Measurements from ENCODE around the gene KIAA0930.

The KIAA0930 gene

DNA sequence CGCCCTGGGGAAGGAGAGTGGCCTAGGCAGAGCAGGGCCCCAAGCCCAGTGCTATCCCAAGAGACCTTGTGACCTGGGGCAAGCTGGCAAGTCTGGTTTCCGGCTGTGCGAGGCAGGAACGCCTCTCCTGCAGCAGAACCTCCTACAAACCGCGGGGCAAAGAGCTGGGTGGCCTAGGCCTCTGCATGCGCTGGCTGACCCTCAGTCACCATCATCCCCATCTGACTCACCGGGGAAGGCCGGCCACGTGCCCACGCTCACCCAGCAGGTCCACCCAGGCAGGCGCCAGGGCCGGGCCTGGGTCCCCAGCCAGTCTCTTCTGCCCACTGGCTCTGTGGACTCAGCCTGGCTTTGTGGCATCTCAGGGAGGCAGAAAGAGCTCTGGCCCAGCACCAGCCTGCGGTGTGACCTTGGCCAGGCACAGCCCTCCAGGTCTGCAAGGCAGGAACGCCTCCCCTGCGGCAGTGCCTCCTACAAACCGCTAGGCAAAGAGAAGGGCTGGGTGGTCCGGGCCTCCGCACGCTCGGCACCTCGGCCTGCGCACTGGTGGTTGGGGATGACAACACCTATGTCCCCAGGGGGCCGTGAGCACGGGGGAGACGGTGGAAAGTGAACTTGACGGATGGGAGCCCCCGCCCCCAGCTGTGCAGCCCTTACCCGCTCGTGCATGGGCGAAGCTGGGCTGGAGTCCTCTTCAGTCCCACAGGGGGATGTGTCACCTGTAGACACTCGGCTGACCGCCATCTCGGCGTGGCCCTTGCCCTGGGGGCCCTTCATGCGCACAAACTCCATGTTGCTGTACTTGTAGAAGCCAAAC lies 38.2 kb downstream of the KIAA0930 start:
- Histone ChIP-seq H2AFZ (ENCODE audit: low read depth, low read length, severe bottlenecking) (no peak overlapping the region), H4K20me1 (ENCODE audit: low read depth, low read length) (no peaks in the 10 kb centered on the region), H3K79me2 (ENCODE audit: insufficient read depth, low read length) (no peaks in the 10 kb centered on the region), H3K27ac (ENCODE audit: low read depth, low read length) (no peak overlapping the region), H3K27me3 (ENCODE audit: low read length) (no peaks in the 10 kb centered on the region), H3K4me3 (ENCODE audit: insufficient read depth, low read length, poor library complexity, severe bottlenecking) (no peak overlapping the region), H3F3A (ENCODE audit: insufficient read depth) (no peaks in the 10 kb centered on the region), H3K9ac (ENCODE audit: low read length) (no peak overlapping the region), H3K9me3 (ENCODE audit: insufficient read depth, low read length) (no peaks in the 10 kb centered on the region), H3K4me2 (ENCODE audit: low read depth, low read length, poor library complexity, severe bottlenecking) (no peak overlapping the region), H3K36me3 (ENCODE audit: low read length) (no peaks in the 10 kb centered on the region), H3K9me2 (replicated peaks; ENCODE audit: insufficient read depth, low read length) (no peaks in the 10 kb centered on the region)
- TF ChIP-seq EZH2phosphoT487 (conservative IDR thresholded peaks at IDR 0.05; ENCODE audit: low read length) = no peak
- TF ChIP-seq, protein P1, sequence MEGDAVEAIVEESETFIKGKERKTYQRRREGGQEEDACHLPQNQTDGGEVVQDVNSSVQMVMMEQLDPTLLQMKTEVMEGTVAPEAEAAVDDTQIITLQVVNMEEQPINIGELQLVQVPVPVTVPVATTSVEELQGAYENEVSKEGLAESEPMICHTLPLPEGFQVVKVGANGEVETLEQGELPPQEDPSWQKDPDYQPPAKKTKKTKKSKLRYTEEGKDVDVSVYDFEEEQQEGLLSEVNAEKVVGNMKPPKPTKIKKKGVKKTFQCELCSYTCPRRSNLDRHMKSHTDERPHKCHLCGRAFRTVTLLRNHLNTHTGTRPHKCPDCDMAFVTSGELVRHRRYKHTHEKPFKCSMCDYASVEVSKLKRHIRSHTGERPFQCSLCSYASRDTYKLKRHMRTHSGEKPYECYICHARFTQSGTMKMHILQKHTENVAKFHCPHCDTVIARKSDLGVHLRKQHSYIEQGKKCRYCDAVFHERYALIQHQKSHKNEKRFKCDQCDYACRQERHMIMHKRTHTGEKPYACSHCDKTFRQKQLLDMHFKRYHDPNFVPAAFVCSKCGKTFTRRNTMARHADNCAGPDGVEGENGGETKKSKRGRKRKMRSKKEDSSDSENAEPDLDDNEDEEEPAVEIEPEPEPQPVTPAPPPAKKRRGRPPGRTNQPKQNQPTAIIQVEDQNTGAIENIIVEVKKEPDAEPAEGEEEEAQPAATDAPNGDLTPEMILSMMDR (IDR thresholded peaks at IDR 0.05; ENCODE audit: insufficient read depth, low read length, poor library complexity, severe bottlenecking) = no peak

DNA sequence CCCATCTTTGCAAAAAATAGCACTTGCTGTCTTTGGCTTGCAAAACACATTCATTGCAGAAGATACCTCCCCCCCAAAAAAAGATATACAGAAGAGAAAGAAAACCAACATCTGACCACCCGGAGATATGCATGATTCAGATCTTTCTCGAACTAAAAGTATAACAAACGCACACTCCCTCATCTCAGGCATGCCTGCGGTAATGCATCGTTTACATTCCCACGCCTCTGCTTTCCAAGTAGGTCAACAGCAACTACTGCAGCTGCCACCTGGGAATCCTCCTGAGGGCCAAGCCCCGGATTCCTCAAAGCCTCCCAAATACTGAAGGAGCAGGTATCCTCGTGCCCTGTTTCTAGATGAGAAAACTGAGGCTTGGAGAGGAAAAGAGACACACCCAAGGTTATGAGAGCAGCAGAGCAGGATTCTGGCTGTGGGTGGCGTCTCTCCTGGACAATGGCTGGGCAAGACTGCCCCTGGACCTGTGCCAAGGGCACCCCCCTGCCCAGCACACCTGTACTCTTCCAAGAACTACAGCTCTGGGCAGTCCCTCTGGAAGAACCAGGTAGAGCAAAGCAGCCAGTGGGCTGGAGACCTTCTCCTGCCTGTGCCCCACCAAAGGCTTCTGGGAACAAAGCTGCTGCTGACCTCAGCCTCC lies 38.9 kb downstream of the KIAA0930 start:
- H3K4me3 ChIP-seq (ENCODE audit: insufficient read depth, low read length, poor library complexity, severe bottlenecking) = no peak overlapping the region
- TF ChIP-seq EZH2phosphoT487 (conservative IDR thresholded peaks at IDR 0.05; ENCODE audit: low read length) = no peak
- TF ChIP-seq, protein P1 (IDR thresholded peaks at IDR 0.05; ENCODE audit: insufficient read depth, low read length, poor library complexity, severe bottlenecking) = no peak
- H3F3A ChIP-seq (ENCODE audit: insufficient read depth) = no peaks in the 10 kb centered on the region
- no peaks in the 10 kb centered on the region for H4K20me1 ChIP-seq (ENCODE audit: low read depth, low read length)
- H3K27me3 ChIP-seq (ENCODE audit: low read length) = no peaks in the 10 kb centered on the region
- H2AFZ ChIP-seq (ENCODE audit: low read depth, low read length, severe bottlenecking) = no peak overlapping the region
- no peaks in the 10 kb centered on the region for H3K9me2 ChIP-seq (replicated peaks; ENCODE audit: insufficient read depth, low read length)
- no peaks in the 10 kb centered on the region for H3K36me3 ChIP-seq (ENCODE audit: low read length)
- H3K4me2 ChIP-seq (ENCODE audit: low read depth, low read length, poor library complexity, severe bottlenecking) = no peak overlapping the region
- H3K9ac ChIP-seq (ENCODE audit: low read length) = no peak overlapping the region
- no peaks in the 10 kb centered on the region for H3K79me2 ChIP-seq (ENCODE audit: insufficient read depth, low read length)
- no peaks in the 10 kb centered on the region for H3K9me3 ChIP-seq (ENCODE audit: insufficient read depth, low read length)
- H3K27ac ChIP-seq (ENCODE audit: low read depth, low read length) = no peak overlapping the region

- no peak overlapping the region for H3K27ac ChIP-seq (ENCODE audit: low read depth, low read length)
- H3K36me3 ChIP-seq (ENCODE audit: low read length) = no peaks in the 10 kb centered on the region
- H3K4me3 ChIP-seq (ENCODE audit: insufficient read depth, low read length, poor library complexity, severe bottlenecking) = no peak overlapping the region
- H3K9me2 ChIP-seq (replicated peaks; ENCODE audit: insufficient read depth, low read length) = no peaks in the 10 kb centered on the region
- no peak overlapping the region for H2AFZ ChIP-seq (ENCODE audit: low read depth, low read length, severe bottlenecking)
- H3K9ac ChIP-seq (ENCODE audit: low read length) = no peak overlapping the region
- no peaks in the 10 kb centered on the region for H3K27me3 ChIP-seq (ENCODE audit: low read length)
- TF ChIP-seq EZH2phosphoT487 (conservative IDR thresholded peaks at IDR 0.05; ENCODE audit: low read length) = no peak
- TF ChIP-seq, protein P1 (IDR thresholded peaks at IDR 0.05; ENCODE audit: insufficient read depth, low read length, poor library complexity, severe bottlenecking) = no peak
- H3K79me2 ChIP-seq (ENCODE audit: insufficient read depth, low read length) = no peaks in the 10 kb centered on the region
- H4K20me1 ChIP-seq (ENCODE audit: low read depth, low read length) = no peaks in the 10 kb centered on the region
- H3K4me2 ChIP-seq (ENCODE audit: low read depth, low read length, poor library complexity, severe bottlenecking) = no peak overlapping the region
- H3F3A ChIP-seq (ENCODE audit: insufficient read depth) = no peaks in the 10 kb centered on the region
- no peaks in the 10 kb centered on the region for H3K9me3 ChIP-seq (ENCODE audit: insufficient read depth, low read length)
These were observed 39.7 kb downstream of the KIAA0930 start for GRCh38 chr22:45200860-45201511.
